ENCODE results near the gene ETS2.
A peak's percentile ranks its signal among the peaks of the same experiment; 100 is the strongest.

ETS2 gene

DNA sequence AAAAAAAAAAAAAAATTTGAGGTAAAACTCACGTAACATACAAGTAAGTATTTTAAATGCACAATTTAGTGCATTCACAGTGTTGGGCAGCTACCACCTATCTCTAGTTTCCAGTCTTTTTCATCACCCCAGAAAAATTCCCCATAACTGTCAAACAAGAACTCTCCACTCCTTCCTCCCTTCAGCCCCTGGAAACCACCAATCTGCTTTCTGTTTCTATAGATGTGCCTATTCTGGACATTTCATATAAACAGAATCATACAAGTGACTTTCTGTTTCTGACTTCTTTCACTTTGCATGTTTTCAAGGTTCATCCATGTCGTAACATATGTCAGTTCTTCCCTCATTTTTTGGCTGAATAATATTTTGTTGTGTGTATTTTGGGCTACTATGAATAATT, 24.9 kb upstream of the ETS2 start:
- no peak for DNase-seq (ENCODE audit: low spot score)

- no peak for DNase-seq (ENCODE audit: low spot score)
Measured at GRCh38 chr21:38784458-38785266, 21.1 kb upstream of the ETS2 start.

GRCh38 chr21:38785483-38785882, 20.2 kb upstream of the ETS2 start:
- no peak for DNase-seq (ENCODE audit: low spot score)

GRCh38 chr21:38787016-38787415, 18.7 kb upstream of the ETS2 start:
- DNase-seq (ENCODE audit: low spot score): no peak

DNA sequence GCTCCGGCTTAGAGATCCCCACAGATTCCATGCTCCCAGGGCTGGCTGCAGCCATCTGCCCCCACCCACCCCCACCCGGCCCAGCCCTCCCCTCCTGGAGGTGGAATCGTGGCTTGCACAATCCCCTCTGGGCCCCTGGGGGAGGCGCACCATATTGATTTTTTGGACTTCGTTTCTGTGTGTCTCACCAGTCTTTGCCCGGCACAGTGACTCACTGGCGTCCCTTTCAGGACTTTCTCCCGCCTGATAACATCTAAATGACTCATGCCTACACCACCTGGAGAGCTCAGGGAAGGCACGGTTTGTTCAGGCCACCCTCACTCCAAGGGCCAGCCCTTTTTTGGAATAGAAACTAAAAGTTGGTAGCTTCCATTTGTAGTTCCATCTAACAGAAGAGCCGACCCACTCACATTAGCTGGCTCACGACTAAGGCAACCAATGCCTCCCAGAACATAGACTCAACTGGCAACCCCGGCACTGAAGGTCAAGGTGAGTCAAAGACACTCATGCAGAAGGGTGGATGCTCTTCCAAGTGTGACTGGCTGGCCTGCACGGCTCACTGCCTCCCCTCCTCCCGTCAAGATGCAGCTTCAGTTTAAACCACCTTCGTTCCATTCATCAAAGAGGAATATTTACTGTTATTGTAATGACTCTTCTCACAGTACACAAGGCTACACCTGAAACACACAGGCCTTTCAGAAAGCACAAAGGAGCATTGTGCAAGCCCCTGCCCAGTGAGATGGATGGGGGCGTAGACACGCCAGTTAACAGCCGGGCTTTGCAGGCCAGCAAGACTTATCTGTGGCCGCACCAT, 18.1 kb upstream of the ETS2 start:
- DNase-seq (ENCODE audit: low spot score): peak; percentile 55

- DNase-seq (ENCODE audit: low spot score): no peak
Measured at GRCh38 chr21:38788275-38788905, 17.3 kb upstream of the ETS2 start.

DNA sequence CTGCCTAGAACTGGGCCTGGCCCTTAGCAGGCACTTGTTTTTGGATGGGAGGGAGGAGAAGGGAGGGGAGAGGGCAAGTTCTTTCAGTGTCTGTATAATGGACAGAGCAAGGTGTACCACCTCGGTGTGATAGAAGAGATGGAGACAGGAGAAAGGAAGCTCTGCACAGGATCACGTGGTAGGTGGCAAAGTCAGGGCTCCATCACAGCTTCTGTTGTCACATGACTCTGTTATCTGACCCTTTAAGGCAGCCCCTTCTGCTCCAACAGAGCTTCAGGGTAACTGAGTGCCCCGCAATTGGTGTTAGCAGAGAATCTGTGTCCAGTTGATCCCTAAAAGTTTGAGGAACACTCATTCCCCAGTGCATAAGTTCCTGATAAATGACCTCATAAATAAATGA, 16.5 kb upstream of the ETS2 start:
- DNase-seq (ENCODE audit: low spot score): no peak

GRCh38 chr21:38790059-38790458, 15.7 kb upstream of the ETS2 start:
- no peak for DNase-seq (ENCODE audit: low spot score)

DNA sequence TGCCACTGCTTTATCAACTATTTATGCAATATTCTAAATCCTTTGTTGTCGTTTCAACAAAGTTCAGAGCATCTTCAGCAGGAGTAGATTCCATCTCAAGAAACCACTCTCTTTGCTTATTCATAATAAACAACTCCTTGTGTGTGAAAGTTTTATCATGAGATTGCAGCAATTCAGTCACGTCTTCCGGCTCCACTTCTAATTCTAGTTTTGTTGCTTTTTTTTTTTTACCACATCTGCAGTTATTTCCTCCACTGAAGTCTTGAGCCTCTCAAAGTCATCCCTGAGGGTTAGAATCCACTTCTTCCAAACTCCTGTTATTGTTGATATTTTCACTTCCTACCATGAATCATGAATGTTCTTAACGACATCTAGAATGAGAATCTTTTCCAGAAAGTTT, 14.8 kb upstream of the ETS2 start:
- no peak for DNase-seq (ENCODE audit: low spot score)

DNA sequence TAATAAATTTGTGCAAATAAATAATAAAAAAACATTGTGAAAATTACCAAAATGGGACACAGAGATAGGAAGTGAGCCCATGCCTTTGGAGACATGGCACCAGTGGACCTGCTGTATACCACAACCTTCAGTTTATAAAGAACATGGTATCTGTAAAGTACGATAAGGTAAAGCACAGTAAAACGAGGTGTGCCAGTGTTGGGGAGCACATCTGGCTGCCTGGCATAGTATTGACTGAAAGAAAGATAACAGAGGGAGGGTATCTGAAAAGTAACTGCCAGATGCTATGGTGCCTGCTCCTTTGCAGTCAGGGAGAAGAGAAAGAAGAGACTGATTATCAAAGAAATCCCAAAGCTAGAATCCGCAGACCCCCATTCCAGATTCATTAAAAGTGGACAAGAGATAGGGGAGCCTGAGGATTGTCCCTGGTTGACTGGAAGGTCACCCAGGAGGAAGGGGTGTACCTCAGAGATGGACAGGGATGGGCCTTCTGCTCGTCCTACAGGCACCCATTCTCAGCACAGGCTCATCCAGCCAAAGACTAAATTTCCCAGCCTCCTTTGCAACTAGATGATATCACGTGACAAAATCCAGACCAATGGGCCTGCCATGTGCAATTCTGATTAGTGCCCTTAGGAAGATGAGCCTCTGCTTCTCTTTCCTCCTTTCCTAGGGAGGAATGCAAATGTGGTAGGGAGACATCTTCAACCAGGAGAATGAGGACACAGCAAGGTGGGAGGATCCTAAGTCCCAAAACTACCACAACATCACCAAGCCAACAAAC, 12.9 kb upstream of the ETS2 start:
- no peak for DNase-seq (ENCODE audit: low spot score)

DNA sequence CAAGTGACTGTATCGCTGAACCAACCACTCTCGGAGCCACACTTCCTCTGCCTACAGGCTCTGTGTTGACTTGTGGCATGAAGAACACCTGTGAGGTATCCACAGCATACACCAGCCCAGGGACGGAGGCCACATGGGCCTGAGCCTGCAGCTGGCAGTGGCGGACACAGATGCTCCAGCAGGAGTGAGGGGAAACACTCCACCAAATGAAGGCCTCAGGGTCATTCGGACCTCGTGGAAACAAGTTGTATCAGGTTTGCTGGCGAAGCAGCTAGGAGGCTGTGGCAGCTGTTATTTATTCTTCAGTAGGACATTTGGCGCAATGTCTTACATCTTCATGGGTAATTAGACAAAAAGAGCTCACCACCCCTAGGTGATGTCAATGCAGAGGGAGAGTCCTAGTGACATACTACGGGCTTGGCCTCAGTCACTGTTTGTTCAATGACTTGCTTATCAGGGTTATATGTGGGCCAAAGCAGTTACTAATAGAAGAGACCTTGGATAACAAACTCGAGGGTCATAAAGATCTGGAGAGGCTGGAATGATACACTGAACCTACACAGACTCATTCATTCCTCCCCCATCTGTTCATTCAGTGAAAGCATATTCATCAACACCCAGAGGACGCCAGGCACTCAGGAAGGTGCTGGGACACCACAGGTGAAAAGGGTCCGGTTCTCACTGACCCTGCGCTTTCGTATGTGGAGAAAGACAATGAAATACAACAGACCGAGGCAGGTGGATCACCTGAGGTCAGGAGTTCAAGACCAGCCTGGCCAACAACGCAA, 11.6 kb upstream of the ETS2 start:
- DNase-seq (ENCODE audit: low spot score): no peak

GRCh38 chr21:38794978-38795377, 10.8 kb upstream of the ETS2 start:
- DNase-seq (ENCODE audit: low spot score): no peak

DNA sequence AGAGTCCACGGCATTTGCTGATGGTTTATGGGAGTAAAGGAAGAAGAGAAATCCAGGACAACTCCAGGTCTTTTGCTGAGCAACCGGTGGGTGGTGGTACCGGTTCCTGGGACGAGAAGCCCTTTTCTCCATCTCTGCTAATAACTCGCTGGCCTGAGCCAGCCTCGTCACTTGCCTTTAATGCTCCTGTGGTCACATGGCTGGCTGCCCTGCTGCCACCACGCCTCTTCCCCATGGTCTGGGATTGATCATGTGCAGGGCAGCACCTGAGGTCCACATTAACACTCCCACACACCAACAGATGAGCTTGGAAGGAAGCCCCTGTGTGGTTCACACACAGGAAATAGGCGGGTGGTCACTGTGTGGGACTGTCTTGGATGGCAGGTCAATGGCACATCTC, 10.3 kb upstream of the ETS2 start:
- no peak for DNase-seq (ENCODE audit: low spot score)

DNA sequence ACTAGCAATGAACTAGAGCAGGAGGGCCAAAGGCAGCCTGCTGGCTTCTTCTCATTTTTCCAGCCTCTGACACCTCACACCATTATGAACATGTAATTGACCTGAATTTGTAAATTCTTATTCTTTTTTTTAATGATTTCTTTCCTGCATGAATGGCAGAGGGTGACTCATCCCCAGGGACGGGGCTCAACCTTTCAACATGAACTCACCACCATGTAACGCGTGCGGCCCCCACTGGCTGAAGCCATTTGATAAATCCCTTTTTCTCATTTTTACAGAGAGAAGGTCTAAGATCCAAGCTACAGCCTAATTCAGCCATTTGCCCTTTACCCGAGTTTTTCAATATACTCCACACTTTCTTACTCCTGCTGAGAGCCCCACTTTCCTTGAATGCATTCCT, 9.3 kb upstream of the ETS2 start:
- no peak for DNase-seq (ENCODE audit: low spot score)

- DNase-seq (ENCODE audit: low spot score): no peak
Measured at GRCh38 chr21:38797470-38797869, 8.3 kb upstream of the ETS2 start.

DNA sequence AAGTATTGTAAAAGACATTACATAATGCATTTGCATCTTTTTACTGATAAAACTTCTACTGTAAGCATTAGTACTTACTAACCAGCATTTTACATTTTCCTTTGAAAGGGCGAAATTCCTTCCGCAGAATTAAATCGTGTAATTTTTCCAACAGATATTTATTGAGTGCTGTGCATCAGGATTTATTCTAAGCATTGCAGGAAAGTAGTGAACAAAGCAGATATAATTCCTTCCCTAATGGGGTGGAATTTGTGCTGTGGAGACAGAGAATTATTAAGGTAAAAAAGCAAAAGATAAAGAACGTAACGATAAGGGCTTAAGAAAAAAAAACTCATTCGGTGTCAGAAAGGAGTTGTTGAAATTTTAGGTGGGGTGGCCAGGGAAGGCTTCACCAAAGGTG, 7.6 kb upstream of the ETS2 start:
- DNase-seq (ENCODE audit: low spot score): no peak

GRCh38 chr21:38798481-38798882, 7.2 kb upstream of the ETS2 start:
- no peak for DNase-seq (ENCODE audit: low spot score)

- no peak for DNase-seq (ENCODE audit: low spot score)
Measured at GRCh38 chr21:38800046-38800758, 5.5 kb upstream of the ETS2 start.

DNA sequence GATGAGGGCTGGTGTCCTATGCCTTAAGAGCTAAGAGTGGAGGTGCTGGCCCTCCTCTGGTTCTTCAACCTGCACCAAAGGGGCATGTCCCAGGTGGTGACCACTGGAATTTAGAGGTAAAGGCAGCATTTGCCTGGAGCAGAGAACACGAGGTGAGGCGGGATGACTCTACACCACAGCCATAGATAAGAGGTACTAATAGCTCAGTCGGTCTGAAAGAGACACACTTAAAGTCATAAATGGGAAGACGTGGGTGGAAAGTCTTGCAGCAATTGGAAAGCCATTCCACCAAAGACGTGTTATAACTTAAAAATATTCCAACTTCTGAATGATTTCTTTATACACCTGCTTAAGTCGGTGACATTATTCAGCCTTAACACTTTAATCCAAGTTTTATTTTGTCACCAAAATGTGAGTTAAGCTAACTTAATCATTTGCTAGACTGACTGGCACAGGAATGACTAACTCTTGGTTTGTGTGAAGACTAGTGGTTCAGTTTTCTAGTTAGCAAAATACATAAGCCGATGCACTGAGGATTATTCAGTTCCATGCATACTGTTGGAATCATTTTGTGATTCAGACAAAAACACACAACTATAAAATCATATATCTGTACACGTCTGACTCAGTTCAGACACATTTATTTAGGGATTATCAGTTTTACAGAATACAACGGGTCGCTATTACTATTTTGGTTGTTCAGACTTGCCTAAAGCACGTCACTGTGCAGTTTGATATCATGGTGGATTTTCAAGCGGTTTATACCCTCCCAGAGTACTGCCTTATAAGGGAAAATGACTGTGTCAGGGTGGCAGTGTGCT, 4.6 kb upstream of the ETS2 start:
- DNase-seq (ENCODE audit: low spot score): no peak

Data from iPS-NIHi11 (cell line).